ENCODE data around the gene HIC1. TPM values are rescaled to one million over a fixed set of nuclear protein-coding genes. Genes with fewer than 3 reads are reported as not detected.

Gene HIC1
- total and polyA plus RNA-seq, 7 donors = 1.6 to 44.9 (median 10.4) TPM

GRCh38 chr17:2057760-2058585, 3.1 kb downstream of the HIC1 start:
- 17 to 26% methylated on average over 98 of the region's 98 CpGs for WGBS, 2 donors
- Histone ChIP-seq H3K4me1 (peaks cover 0 to 90% (median 81%) of the 10 kb centered on the region in 4 donors), H3K36me3 (peaks cover 0 to 14% (median 0%) of the 10 kb centered on the region in 4 donors), H3K27ac (peak overlapping the region; percentile 88 to 92 (median 91)), H3K9me3 (no peaks in the 10 kb centered on the region), H3K4me3 (peak overlapping the region in 3 of 4 donors; percentile 63 to 75 (median 64)), H3K27me3 (peaks cover 4 to 36% (median 5%) of the 10 kb centered on the region in 3 donors)
- intact Hi-C loops (cut with DNase I) = no loop called here
- peak in 3 of 4 donors; percentile 2 to 21 (median 15) for TF ChIP-seq POLR2AphosphoS5 (IDR thresholded peaks at IDR 0.05)
- no peak for TF ChIP-seq EP300 (IDR thresholded peaks at IDR 0.05)
- DNase-seq = peak; percentile 72

DNA sequence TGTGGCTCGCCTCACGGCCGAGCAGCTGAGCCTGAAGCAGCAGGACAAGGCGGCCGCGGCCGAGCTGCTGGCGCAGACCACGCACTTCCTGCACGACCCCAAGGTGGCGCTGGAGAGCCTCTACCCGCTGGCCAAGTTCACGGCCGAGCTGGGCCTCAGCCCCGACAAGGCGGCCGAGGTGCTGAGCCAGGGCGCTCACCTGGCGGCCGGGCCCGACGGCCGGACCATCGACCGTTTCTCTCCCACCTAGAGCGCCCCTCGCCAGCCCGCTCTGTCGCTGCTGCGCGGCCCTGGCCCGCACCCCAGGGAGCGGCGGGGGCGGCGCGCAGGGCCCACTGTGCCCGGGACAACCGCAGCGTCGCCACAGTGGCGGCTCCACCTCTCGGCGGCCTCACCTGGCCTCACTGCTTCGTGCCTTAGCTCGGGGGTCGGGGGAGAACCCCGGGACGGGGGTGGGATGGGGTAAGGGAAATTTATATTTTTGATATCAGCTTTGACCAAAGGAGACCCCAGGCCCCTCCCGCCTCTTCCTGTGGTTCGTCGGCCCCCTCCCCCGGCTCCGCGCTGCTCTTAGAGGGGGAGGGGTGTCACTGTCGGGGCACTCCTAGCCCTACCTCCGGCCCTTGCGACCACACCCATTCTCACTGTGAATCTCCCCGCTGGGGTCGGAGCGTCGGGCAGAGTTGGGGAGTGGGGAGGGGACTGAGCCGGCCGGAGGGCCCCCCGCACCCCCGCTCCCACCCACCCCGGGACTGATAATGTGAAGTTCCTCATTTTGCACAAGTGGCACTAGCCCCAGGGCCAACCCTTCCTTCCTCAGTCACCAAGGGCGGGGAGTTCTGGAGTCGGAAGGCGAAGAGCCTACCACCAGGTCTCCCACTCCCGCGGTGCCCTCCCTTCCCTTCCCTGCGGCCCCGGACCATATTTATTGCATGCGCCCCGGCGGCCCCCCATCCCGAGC, 4.0 kb downstream of the HIC1 start:
- Histone ChIP-seq H3K4me3 (peak overlapping the region in 3 of 4 donors; percentile 63 to 75 (median 64)), H3K27me3 (peaks cover 4 to 29% (median 5%) of the 10 kb centered on the region in 3 donors), H3K27ac (peak overlapping the region; percentile 88 to 92 (median 91)), H3K4me1 (peaks cover 0 to 91% (median 83%) of the 10 kb centered on the region in 4 donors), H3K9me3 (no peaks in the 10 kb centered on the region), H3K36me3 (peaks cover 0 to 22% (median 0%) of the 10 kb centered on the region in 4 donors)
- intact Hi-C loops (cut with DNase I) = no loop called here
- WGBS, 2 donors = 8 to 9% methylated on average over 78 of the region's 78 CpGs
- TF ChIP-seq CTCF (IDR thresholded peaks at IDR 0.05) = peak; percentile 32 to 70 (median 54)
- TF ChIP-seq POLR2AphosphoS5 (IDR thresholded peaks at IDR 0.05) = peak in 3 of 4 donors; percentile 19 to 51 (median 34)
- no peak for TF ChIP-seq EP300 (IDR thresholded peaks at IDR 0.05)
- TF ChIP-seq POLR2A (IDR thresholded peaks at IDR 0.05) = no peak
- peak; percentile 92 for DNase-seq

DNA sequence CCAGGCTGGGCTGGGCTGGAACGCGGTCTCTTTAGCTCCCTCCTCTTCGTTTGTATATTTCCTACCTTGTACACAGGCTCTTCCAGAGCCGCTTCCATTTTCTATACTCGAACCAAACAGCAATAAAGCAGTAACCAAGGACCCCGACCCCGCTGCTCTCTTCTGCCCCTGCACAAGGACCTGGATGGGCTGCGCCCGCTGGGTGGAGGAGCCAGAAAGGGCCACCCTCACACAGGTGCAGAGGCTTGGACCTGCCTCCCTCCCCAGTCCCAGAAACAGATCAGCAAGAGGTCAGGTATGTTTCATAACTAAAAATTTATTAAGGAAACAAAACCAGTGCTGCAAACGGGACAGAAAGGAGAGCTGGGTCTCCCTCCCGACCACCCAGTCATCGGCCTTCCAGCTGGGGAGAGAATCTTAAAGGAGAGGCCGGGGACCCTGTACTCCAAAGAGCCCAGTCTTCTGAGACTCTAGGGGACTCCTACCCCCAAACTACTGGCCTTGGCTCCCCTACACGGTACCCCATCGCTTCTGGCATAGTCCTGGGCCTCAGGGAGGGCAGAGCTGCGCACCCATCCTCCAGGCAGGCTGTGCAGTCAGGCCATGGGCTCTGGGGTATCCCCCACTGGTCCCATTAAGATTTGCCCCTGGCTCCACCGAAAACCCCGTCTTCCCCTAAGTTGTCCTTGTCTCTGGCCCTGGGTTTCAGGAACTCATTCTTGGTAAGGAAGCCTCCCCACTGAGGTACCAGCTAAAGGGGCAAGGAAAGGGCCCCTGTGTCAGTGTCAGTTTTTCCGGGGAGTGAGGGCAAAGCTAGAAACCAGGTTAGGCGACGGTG, 4.9 kb downstream of the HIC1 start:
- DNase-seq = no peak
- H3K27ac ChIP-seq = peak overlapping the region; percentile 88 to 92 (median 91)
- H3K27me3 ChIP-seq = peaks cover 4 to 20% (median 5%) of the 10 kb centered on the region in 3 donors
- no peak for TF ChIP-seq POLR2A (IDR thresholded peaks at IDR 0.05)
- TF ChIP-seq POLR2AphosphoS5 (IDR thresholded peaks at IDR 0.05) = no peak
- TF ChIP-seq CTCF (IDR thresholded peaks at IDR 0.05) = no peak
- no peak for TF ChIP-seq EP300 (IDR thresholded peaks at IDR 0.05)
- intact Hi-C loops (cut with DNase I) = no loop called here
- 62 to 70% methylated on average over 21 of the region's 21 CpGs for WGBS, 2 donors
- no peaks in the 10 kb centered on the region for H3K9me3 ChIP-seq
- peaks cover 0 to 89% (median 83%) of the 10 kb centered on the region in 4 donors for H3K4me1 ChIP-seq
- peaks cover 0 to 31% (median 0%) of the 10 kb centered on the region in 4 donors for H3K36me3 ChIP-seq
- peak overlapping the region in 3 of 4 donors; percentile 63 to 75 (median 64) for H3K4me3 ChIP-seq

DNA sequence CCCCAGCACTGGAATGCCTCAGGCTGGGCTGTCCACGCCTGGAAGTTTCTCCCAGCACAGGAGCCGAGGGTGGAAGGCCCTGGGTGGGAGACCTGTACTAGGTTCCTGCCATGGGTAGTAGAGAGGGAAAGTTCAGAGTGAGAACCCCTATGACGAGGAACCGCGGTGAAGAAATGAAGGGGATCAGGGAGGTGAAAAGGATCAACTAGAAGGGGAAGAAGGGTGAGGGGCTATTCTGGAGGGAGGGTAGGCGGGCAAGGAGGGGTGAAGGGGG, 5.4 kb downstream of the HIC1 start:
- 84 to 86% methylated on average over 6 of the region's 6 CpGs for WGBS, 2 donors

More for the DNA sequence above, 5.4 kb downstream of the HIC1 start:
- H3K4me1 ChIP-seq = peaks cover 0 to 89% (median 85%) of the 10 kb centered on the region in 4 donors
- intact Hi-C loops (cut with DNase I) = no loop called here
- peaks cover under 1 to 16% (median 2%) of the 10 kb centered on the region in 3 donors for H3K27me3 ChIP-seq
- H3K9me3 ChIP-seq = no peaks in the 10 kb centered on the region
- peak overlapping the region; percentile 88 to 92 (median 91) for H3K27ac ChIP-seq
- TF ChIP-seq CTCF (IDR thresholded peaks at IDR 0.05) (no peak), EP300 (IDR thresholded peaks at IDR 0.05) (no peak), POLR2AphosphoS5 (IDR thresholded peaks at IDR 0.05) (no peak), POLR2A (IDR thresholded peaks at IDR 0.05) (no peak)
- no peak for DNase-seq
- peak overlapping the region in 1 of 4 donors; percentile 75 for H3K4me3 ChIP-seq
- peaks cover 0 to 37% (median 0%) of the 10 kb centered on the region in 4 donors for H3K36me3 ChIP-seq

All from sigmoid colon (tissue), 7 donors.